CD4-positive, alpha-beta memory T cell (primary cell): Measurements from ENCODE around the gene OOEP. TPM values are rescaled to one million over a fixed set of nuclear protein-coding genes. Genes with fewer than 3 reads are reported as not detected.
"Not testable (repeated sequence)": the region's sequence is repeated elsewhere in the genome, so short reads cannot be mapped to it uniquely, and the experiment has no call there.

Experiments
- CTCF ChIA-PET: fragments of 350-600 bp; sonication (Branson Sonifier 250); formaldehyde crosslinking; loops from one replicate; lab custom pipeline; 2021; ENCODE audit warnings: inconsistent platforms; ENCODE audit not compliant: partially characterized antibody; lab: Charles Lee
- POLR2A ChIA-PET: fragments of 350-600 bp; sonication (Branson Sonifier 250); formaldehyde crosslinking; loops from one replicate; lab custom pipeline; 2021; ENCODE audit not compliant: partially characterized antibody; lab: Charles Lee
- DNase-seq, 5 donors: peaks; one replicate each; pipeline versions ENCODE4 v3.0.0 to v3.0.0-alpha.2; 2020 to 2022; ENCODE audit warnings: mixed read lengths in 1 of 5
- H3K27ac ChIP-seq: one replicate; pipeline ENCODE4 v1.7.0; 2013; ENCODE audit warnings: low read depth, low read length
- H3K27me3 ChIP-seq: 2 replicates; pipeline ENCODE4 v1.7.0; 2013; ENCODE audit warnings: mild to moderate bottlenecking, low read length, moderate library complexity; ENCODE audit not compliant: insufficient read depth
- H3K36me3 ChIP-seq: 2 replicates; pipeline ENCODE4 v1.7.0; 2013; ENCODE audit warnings: mild to moderate bottlenecking, low read length, moderate library complexity; ENCODE audit not compliant: insufficient read depth
- H3K4me1 ChIP-seq: 2 replicates; pipeline ENCODE4 v1.7.0; 2013; ENCODE audit warnings: mild to moderate bottlenecking, low read length, moderate library complexity; ENCODE audit not compliant: insufficient read depth
- H3K4me3 ChIP-seq, 2 donors: one replicate each; pipeline ENCODE4 v1.7.0; 2013; ENCODE audit warnings: low read length in 2 of 2, mild to moderate bottlenecking in 1 of 2
- H3K9me3 ChIP-seq, 2 donors: one replicate each; pipeline ENCODE4 v1.7.0; 2013; ENCODE audit warnings: low read length in 2 of 2, control low read depth in 1 of 2; ENCODE audit not compliant: control insufficient read depth in 1 of 2
- H3K27ac Mint-ChIP-seq, 7 donors: one replicate each; pipeline ENCODE4 v1.8.0; 2020 to 2021; ENCODE audit warnings: mixed read lengths in 7 of 7, mild to moderate bottlenecking in 6 of 7, inconsistent platforms in 3 of 7, moderate library complexity in 3 of 7
- H3K27me3 Mint-ChIP-seq, 2 donors: one replicate each; pipeline ENCODE4 v1.8.0; 2020 to 2021; ENCODE audit warnings: mixed read lengths in 2 of 2
- H3K36me3 Mint-ChIP-seq, 2 donors: one replicate each; pipeline ENCODE4 v1.8.0; 2020 to 2021; ENCODE audit warnings: mixed read lengths in 2 of 2, inconsistent platforms in 1 of 2, mild to moderate bottlenecking in 1 of 2
- H3K4me1 Mint-ChIP-seq, 4 donors: one replicate each; pipeline ENCODE4 v1.8.0; 2020 to 2021; ENCODE audit warnings: mixed read lengths in 4 of 4, mild to moderate bottlenecking in 1 of 4
- H3K4me3 Mint-ChIP-seq, 8 donors: one replicate each; pipeline ENCODE4 v1.8.0; 2020 to 2021; ENCODE audit warnings: mixed read lengths in 8 of 8, mild to moderate bottlenecking in 7 of 8, moderate library complexity in 6 of 8, inconsistent platforms in 3 of 8
- H3K9me3 Mint-ChIP-seq, 8 donors: one replicate each; pipeline ENCODE4 v1.8.0; 2020 to 2021; ENCODE audit warnings: mixed read lengths in 8 of 8, mild to moderate bottlenecking in 5 of 8, inconsistent platforms in 3 of 8, moderate library complexity in 1 of 8
- intact Hi-C: fragments of 100-400 bp; cut with micrococcal nuclease; formaldehyde crosslinking; loops from one replicate; pipeline ENCODE4 v1.15.1; 2023
- polyA plus RNA-seq, 2 donors: library from polyadenylated mRNA; unstranded; fragments of 300-500 nt; fragmentation: Illumina TruSeq; gene quantifications; one replicate each; pipeline ENCODE4 v1.2.3, GENCODE V29; 2021
- total RNA-seq, 2 experiments: library from RNA; stranded (reverse); gene quantifications; one replicate each; pipeline ENCODE4 v1.2.3, GENCODE V29; 2021

Gene OOEP
- total and polyA plus RNA-seq, 4 experiments from 2014 or later: 0.28 to 1.1 TPM; not detected in 2

DNA sequence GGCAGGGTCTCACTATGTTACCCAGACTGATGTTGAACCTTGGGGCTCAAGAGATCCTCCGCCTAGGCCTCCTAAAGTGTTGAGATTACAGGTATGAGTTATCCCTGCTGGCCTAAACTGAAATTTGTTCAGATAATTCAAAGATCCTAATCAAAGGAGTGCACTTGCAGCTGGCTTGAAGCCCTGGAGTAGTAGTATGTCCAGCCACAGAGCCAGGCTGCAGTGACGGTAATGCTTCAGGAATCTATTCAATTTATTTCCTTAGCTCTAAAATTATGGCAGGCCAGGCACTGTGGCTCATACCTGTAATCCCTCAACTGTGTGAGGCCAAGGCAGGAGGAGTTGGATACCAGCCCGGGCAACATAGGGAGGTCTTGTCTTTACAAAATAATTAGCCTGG is 23.6 kb upstream of the OOEP start:
- H3K27me3 ChIP-seq: no peaks in the 10 kb centered on the region
- CTCF ChIA-PET: no interaction called here

DNA sequence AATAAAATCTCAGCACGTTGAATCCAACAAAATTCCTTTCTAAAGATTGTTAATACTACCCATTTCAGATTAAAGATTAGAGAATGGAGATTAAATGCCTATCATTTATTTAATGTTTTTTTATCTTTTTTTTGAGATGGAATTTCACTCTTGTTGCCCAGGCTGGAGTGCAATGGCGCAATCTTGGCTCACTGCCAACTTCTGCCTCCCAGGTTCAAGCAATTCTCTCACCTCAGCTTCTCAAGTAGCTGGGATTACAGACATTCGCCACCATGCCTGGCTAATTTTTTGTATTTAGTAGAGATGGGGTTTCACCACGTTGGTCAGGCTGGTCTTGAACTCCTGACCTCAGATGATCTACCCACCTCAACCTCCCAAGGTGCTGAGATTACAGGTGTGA is 22.5 kb upstream of the OOEP start:
- H3K27me3 ChIP-seq, DNase-seq, intact Hi-C loops, H3K9me3 Mint-ChIP-seq, CTCF ChIA-PET, H3K27me3 Mint-ChIP-seq, H3K36me3 Mint-ChIP-seq, H3K27ac ChIP-seq, H3K4me3 ChIP-seq, H3K9me3 ChIP-seq, H3K36me3 ChIP-seq: not testable (repeated sequence)
- POLR2A ChIA-PET: interaction anchor here (0.6 to 1.3 kb wide), 3 partner anchors 59 to 157 kb away, joined by 3 to 4 read pairs (median 4); partner anchors contain the start of gene MTO1
- H3K4me3 Mint-ChIP-seq: peak overlapping the region in 2 of 8 donors; percentile 13 to 35
- peaks cover 30% of the 10 kb centered on the region for H3K4me1 ChIP-seq
- peak overlapping the region in 4 of 7 donors; percentile 61 to 76 (median 71) for H3K27ac Mint-ChIP-seq
- peaks cover 17 to 47% (median 29%) of the 10 kb centered on the region in 4 donors for H3K4me1 Mint-ChIP-seq

More for the DNA sequence above, 23.6 kb upstream of the OOEP start:
- no peak overlapping the region for H3K4me3 ChIP-seq
- Mint-ChIP-seq H3K27me3 (no peaks in the 10 kb centered on the region), H3K9me3 (no peaks in the 10 kb centered on the region), H3K4me3 (no peak overlapping the region), H3K27ac (peak overlapping the region in 1 of 7 donors; percentile 50), H3K4me1 (peaks cover 17 to 47% (median 29%) of the 10 kb centered on the region in 4 donors), H3K36me3 (no peaks in the 10 kb centered on the region)
- no peak overlapping the region for H3K27ac ChIP-seq
- H3K36me3 ChIP-seq: no peaks in the 10 kb centered on the region
- DNase-seq: no peak
- H3K9me3 ChIP-seq: no peaks in the 10 kb centered on the region
- intact Hi-C loops: no loop called here
- H3K4me1 ChIP-seq: peaks cover 29% of the 10 kb centered on the region
- POLR2A ChIA-PET: interaction anchor here (3.0 kb wide), 1 partner anchor 68 kb away, joined by 18 read pairs; the partner anchor contains the start of gene MTO1

DNA sequence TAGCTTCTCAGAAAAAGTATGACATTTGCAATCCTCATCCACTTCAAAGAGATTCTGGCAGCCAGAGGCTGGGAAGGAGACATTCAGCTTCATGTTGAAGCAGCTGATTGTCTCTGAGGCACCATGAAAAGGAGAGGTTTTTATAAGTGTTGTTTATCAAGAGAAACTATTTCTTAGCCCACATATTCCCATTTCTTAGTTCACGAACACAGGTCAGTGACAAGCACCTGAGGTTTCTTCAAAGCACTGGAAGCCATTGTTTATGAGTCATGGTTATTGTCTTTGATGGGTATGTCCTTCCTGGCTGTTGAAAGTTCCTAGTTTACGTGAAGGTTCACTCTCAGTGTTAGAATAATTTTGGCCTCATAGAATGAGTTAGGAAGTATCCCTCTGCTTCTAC is 22.0 kb upstream of the OOEP start:
- Mint-ChIP-seq H3K9me3 (no peaks in the 10 kb centered on the region), H3K4me1 (peaks cover 17 to 47% (median 29%) of the 10 kb centered on the region in 4 donors)
- no peak overlapping the region for H3K27ac ChIP-seq

DNA sequence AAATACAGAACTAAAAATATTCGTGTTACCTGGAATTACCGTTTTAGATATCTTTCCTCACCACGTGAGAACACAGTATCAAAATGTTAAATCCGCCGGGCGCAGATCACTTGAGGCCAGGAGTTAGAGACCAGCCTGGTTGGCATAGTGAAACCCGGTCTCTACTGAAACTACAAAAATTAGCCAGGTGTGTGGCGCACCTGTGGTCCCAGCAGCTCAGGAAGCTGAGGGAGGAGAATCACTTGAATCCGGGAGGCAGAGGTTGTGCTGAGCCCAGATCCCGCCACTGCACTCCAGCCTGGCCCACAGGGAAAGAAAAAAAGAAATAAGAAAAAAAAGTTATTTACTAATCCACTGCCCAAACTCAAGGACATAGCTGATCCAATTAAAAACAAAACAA is 20.2 kb upstream of the OOEP start:
- Histone ChIP-seq H3K4me3 (no peak overlapping the region), H3K27ac (no peak overlapping the region), H3K9me3 (no peaks in the 10 kb centered on the region), H3K27me3 (no peaks in the 10 kb centered on the region), H3K36me3 (no peaks in the 10 kb centered on the region), H3K4me1 (peaks cover 30% of the 10 kb centered on the region)
- peak overlapping the region in 6 of 8 donors; percentile 8 to 59 (median 46) for H3K4me3 Mint-ChIP-seq
- H3K9me3 Mint-ChIP-seq: peaks cover 0 to 2% (median 0%) of the 10 kb centered on the region in 8 donors
- peaks cover 17 to 44% (median 28%) of the 10 kb centered on the region in 4 donors for H3K4me1 Mint-ChIP-seq
- H3K36me3 Mint-ChIP-seq: no peaks in the 10 kb centered on the region
- H3K27ac Mint-ChIP-seq: peak overlapping the region in 3 of 7 donors; percentile 61 to 82 (median 79)
- intact Hi-C loops: loop anchor here (1.0 to 2.0 kb wide), 3 partner anchors 32 to 105 kb away; no protein-coding TSS in a partner anchor
- no peak for DNase-seq
- no peaks in the 10 kb centered on the region for H3K27me3 Mint-ChIP-seq
- ChIA-PET CTCF (interaction anchor here (1.0 to 2.6 kb wide), 5 partner anchors 15 to 221 kb away, joined by 3 to 20 read pairs (median 4); no protein-coding TSS in a partner anchor), POLR2A (interaction anchor here (0.7 to 2.6 kb wide), 5 partner anchors 33 to 126 kb away, joined by 3 to 29 read pairs (median 7); partner anchors contain the start of genes CGAS and MTO1)

More for the DNA sequence above, 22.0 kb upstream of the OOEP start:
- Mint-ChIP-seq H3K27ac (peak overlapping the region; percentile 52 to 89 (median 71)), H3K27me3 (no peaks in the 10 kb centered on the region), H3K36me3 (no peaks in the 10 kb centered on the region), H3K4me3 (peak overlapping the region in 7 of 8 donors; percentile 2 to 60 (median 31))
- Histone ChIP-seq H3K9me3 (no peaks in the 10 kb centered on the region), H3K27me3 (no peaks in the 10 kb centered on the region), H3K36me3 (no peaks in the 10 kb centered on the region), H3K4me1 (peaks cover 30% of the 10 kb centered on the region), H3K4me3 (no peak overlapping the region)
- peak in 4 of 5 donors; percentile 10 to 29 (median 18) for DNase-seq
- ChIA-PET POLR2A (interaction anchor here (0.6 to 1.3 kb wide), 4 partner anchors 23 to 158 kb away, joined by 3 to 4 read pairs (median 4); partner anchors contain the start of gene MTO1), CTCF (interaction anchor here (1.3 kb wide), 1 partner anchor 776 kb away, joined by 4 read pairs; no protein-coding TSS in a partner anchor)
- intact Hi-C loops: no loop called here

DNA sequence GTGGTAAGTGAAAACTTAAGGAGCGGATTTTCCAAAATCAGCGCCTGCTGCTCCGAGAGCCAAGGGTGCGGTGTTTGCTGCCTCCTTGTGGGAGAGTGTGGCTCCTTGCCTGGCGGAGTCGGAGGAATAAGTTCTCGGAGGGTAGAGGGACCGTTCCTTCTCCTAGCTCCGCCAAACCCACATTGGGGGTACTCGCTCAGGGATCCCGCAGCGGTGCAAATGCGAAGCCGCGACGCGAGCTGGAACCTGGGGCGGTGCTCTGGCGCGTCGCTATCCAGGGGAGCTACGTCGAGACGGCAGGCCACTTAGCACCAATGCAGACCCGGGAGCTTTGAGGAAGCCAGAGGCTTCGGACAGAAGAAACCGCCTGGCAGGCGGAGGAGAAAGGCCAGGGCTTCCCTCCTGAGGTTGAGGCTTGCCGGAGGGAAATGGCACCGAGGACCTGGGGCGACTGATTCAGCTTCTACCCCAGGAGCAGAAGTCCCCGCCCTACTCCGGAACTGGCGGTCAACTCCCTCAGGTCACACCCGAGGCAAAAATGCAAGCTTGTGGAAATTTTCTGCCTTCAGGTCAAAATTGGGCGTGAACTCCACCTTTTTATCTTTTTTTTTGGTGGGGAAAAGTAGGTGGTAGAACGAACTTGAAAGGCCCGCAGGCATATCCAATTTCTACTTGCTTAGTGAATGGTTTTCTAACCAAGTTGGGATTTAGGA is 19.3 kb upstream of the OOEP start:
- Histone ChIP-seq H3K27ac (peak overlapping the region; percentile 65), H3K4me3 (peak overlapping the region; percentile 57 to 71)

DNA sequence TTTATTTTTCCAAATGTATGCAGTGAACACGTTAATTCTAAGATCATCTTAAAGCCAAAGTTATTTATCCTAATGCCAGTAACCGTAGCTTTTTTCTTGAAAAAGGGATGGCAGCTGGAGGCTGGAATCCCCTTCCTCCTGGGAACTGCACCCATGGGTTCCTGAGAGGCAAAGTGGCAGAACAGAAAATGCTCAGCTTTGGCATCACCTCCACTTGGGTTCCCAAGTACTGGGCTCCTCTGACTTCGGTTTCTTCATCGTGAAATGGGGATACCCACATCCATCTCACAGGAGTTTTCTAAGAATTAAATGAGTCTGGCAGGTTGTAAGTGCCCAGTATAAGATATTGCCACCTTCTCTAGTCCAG is 18.7 kb upstream of the OOEP start:
- Mint-ChIP-seq H3K27me3 (no peaks in the 10 kb centered on the region), H3K4me3 (peak overlapping the region; percentile 86 to 88 (median 87)), H3K36me3 (no peaks in the 10 kb centered on the region), H3K4me1 (peaks cover 14 to 35% (median 27%) of the 10 kb centered on the region in 4 donors), H3K9me3 (peaks cover 0 to 2% (median 0%) of the 10 kb centered on the region in 8 donors), H3K27ac (peak overlapping the region; percentile 82 to 93 (median 90))
- Histone ChIP-seq H3K4me1 (peaks cover 30% of the 10 kb centered on the region), H3K9me3 (no peaks in the 10 kb centered on the region), H3K27ac (peak overlapping the region; percentile 65), H3K27me3 (no peaks in the 10 kb centered on the region), H3K36me3 (no peaks in the 10 kb centered on the region), H3K4me3 (peak overlapping the region; percentile 57 to 71)
- no peak for DNase-seq
- intact Hi-C loops: loop anchor here (1.0 to 2.0 kb wide), 4 partner anchors 62 to 104 kb away; no protein-coding TSS in a partner anchor
- CTCF ChIA-PET: interaction anchor here (0.7 to 2.6 kb wide), 25 partner anchors 10 to 978 kb away, joined by 3 to 20 read pairs (median 3); partner anchors contain the start of genes CGAS and MTO1
- POLR2A ChIA-PET: interaction anchor here (0.9 to 2.6 kb wide), 8 partner anchors 34 to 265 kb away, joined by 3 to 29 read pairs (median 4); partner anchors contain the start of genes CGAS, EEF1A1 and MTO1

More for the DNA sequence above, 19.3 kb upstream of the OOEP start:
- Mint-ChIP-seq H3K27me3 (no peaks in the 10 kb centered on the region), H3K4me3 (peak overlapping the region; percentile 86 to 88 (median 87)), H3K9me3 (peaks cover 0 to 2% (median 0%) of the 10 kb centered on the region in 8 donors), H3K27ac (peak overlapping the region; percentile 82 to 93 (median 90)), H3K4me1 (peaks cover 17 to 40% (median 28%) of the 10 kb centered on the region in 4 donors), H3K36me3 (no peaks in the 10 kb centered on the region)
- peaks cover 30% of the 10 kb centered on the region for H3K4me1 ChIP-seq
- H3K9me3 ChIP-seq: no peaks in the 10 kb centered on the region
- CTCF ChIA-PET: interaction anchor here (0.6 to 2.6 kb wide), 27 partner anchors 9 to 978 kb away, joined by 3 to 20 read pairs (median 3); partner anchors contain the start of genes CGAS and MTO1
- H3K27me3 ChIP-seq: no peaks in the 10 kb centered on the region
- POLR2A ChIA-PET: interaction anchor here (0.9 to 2.6 kb wide), 7 partner anchors 34 to 264 kb away, joined by 3 to 29 read pairs (median 6); partner anchors contain the start of genes CGAS and MTO1
- DNase-seq: peak; percentile 43 to 64 (median 52)
- intact Hi-C loops: loop anchor here (1.0 to 2.0 kb wide), 5 partner anchors 33 to 104 kb away; no protein-coding TSS in a partner anchor
- no peaks in the 10 kb centered on the region for H3K36me3 ChIP-seq
